WI38 (cell line): ENCODE results near the gene SLC13A2.
A peak's percentile ranks its signal among the peaks of the same experiment; 100 is the strongest.
"Not testable (repeated sequence)": the region's sequence is repeated elsewhere in the genome, so short reads cannot be mapped to it uniquely, and the experiment has no call there.

ENCODE experiments used
- H3K4me3 ChIP-seq: 2 replicates; pipeline ENCODE4 v1.5.1; 2011; ENCODE audit warnings: low read depth, mild to moderate bottlenecking, control low read depth, low read length
- CTCF ChIP-seq: IDR thresholded peaks from 2 replicates; pipeline ENCODE4 v1.5.1; 2012; ENCODE audit warnings: low read depth, mild to moderate bottlenecking, control low read depth, low read length

SLC13A2 gene

GRCh38 chr17:28473542-28473941 is at the start of gene SLC13A2:
SLC13A2 (plus strand) TSS chr17:28473644; CDS start chr17:28473713, 69 bp downstream.
- no peak within 1 kb of the TSS for H3K4me3 ChIP-seq
- TF ChIP-seq CTCF, result no peak

GRCh38 chr17:28425206-28425605 is 48.2 kb upstream of the SLC13A2 start:
- no peak for TF ChIP-seq CTCF
- no peak overlapping the region for H3K4me3 ChIP-seq

- H3K4me3 ChIP-seq, result no peak overlapping the region
- TF ChIP-seq CTCF, result peak; percentile 47
These were observed 47.3 kb upstream of the SLC13A2 start for GRCh38 chr17:28426081-28426519.

- TF ChIP-seq CTCF, result no peak
These were observed 46.1 kb upstream of the SLC13A2 start for GRCh38 chr17:28427371-28427770.

GRCh38 chr17:28427982-28428381 is 45.5 kb upstream of the SLC13A2 start:
- not testable (repeated sequence) for H3K4me3 ChIP-seq

More at GRCh38 chr17:28427371-28427770, 46.1 kb upstream of the SLC13A2 start:
- no peak overlapping the region for H3K4me3 ChIP-seq

GRCh38 chr17:28433721-28434120 is 39.7 kb upstream of the SLC13A2 start:
- H3K4me3 ChIP-seq, result no peak overlapping the region
- no peak for TF ChIP-seq CTCF

- H3K4me3 ChIP-seq, result not testable (repeated sequence)
These were observed 39.1 kb upstream of the SLC13A2 start for GRCh38 chr17:28434326-28434725.

GRCh38 chr17:28443901-28444638 is 29.4 kb upstream of the SLC13A2 start:
- no peak for TF ChIP-seq CTCF
- no peak overlapping the region for H3K4me3 ChIP-seq
